Inflammatory macrophage treated with lipopolysaccharide for 4 hours (primary cell): Measurements from ENCODE around the gene SEPTIN10.

ENCODE experiments used
- DNase-seq: peaks from one replicate; pipeline ENCODE4 v3.0.0-alpha.2; 2020

The SEPTIN10 gene

DNA sequence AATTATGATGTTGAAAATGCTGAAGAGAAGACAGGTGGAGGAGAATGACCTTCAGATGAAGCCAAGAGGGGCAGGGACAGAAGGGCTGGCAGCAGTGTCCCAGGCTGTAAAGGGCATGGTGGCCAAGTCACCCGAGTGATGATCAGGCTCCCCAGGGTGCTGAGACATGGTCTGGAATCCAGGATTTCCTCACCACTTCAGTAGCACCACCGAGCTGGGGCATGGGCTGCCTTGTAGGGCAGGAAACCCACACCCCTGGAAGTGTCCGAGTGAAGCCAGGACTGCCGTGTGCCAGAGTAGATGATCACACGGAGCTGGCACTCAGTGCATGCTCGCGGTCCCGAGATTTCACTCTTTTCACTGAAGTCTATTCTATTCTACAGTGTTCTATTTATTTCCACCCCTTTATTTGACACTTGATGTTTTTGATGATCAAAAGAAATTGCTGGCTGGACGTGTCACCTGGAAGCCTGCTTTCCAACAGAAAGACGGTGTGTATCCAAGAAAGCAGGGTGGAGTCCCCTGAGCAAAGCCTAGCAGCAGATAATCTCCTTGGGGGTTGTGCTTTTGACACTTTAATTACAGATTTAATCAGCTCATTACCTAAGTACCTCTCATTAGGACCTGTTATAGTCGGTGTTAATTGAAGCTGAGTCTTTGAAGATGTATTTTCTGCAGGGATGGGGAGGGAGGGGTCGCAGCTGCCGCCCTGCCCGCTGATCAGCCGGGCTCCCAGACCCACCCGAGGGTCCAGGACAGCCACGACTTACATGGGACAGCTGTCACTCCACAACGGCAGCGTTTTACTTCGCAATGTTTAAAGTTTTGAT, 92.3 kb downstream of the SEPTIN10 start:
- DNase-seq, result no peak

DNA sequence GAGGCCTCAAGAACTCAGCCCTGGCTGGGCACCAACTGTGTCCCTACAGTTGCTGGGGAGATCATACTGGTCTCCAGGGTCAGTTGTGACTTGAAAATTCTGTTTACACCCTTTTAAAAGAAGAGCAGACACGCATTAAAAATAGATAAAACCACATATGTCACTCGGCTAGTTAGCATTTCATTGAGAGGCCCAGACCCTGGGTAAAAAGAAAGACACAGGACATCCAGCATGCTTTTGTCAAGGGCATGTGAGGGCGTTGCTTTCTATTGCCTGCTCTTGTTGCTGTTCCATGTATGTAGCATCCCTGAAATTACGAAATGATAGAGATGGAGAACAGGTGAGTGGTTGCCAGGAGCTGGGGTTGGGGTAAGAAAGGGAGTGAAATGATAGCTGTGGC, 94.3 kb downstream of the SEPTIN10 start:
- no peak for DNase-seq

DNA sequence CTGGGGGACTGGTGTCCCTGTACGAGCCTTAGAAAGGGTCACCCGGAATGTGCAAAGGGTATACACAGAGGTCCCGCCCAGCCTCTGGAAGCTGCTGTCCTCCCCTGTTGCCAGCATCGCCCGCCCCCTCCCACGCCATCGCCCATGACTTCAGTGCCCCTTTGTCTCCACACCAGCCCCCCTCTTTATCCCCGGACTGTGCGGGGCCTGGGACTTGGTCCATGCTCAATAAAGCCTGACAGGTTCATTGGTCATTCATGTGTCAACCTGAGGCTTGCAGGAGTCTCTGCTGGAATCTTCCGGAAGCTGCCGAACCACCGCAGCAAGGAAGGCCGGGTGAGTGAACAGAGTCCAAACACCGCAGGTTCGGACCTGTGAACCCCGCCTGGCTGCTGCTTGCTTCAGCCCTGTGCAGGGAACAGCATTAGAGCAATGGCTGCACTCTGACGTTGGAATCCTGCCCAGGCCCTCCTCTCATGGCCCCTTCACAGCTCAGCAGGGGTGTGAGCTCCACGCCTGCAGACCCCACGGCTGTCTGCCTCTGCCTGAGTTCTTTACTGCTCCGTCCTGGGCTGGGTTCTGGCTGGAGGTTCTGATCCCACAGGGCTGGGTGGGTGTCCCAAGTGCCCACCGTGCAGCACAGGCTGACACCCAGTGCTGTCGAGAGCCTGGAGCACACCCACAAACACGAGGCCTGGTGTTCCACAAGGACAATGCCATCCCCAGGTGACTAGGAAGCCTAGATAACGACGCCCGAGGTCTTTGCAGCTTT, 96.5 kb downstream of the SEPTIN10 start:
- DNase-seq, result no peak

DNA sequence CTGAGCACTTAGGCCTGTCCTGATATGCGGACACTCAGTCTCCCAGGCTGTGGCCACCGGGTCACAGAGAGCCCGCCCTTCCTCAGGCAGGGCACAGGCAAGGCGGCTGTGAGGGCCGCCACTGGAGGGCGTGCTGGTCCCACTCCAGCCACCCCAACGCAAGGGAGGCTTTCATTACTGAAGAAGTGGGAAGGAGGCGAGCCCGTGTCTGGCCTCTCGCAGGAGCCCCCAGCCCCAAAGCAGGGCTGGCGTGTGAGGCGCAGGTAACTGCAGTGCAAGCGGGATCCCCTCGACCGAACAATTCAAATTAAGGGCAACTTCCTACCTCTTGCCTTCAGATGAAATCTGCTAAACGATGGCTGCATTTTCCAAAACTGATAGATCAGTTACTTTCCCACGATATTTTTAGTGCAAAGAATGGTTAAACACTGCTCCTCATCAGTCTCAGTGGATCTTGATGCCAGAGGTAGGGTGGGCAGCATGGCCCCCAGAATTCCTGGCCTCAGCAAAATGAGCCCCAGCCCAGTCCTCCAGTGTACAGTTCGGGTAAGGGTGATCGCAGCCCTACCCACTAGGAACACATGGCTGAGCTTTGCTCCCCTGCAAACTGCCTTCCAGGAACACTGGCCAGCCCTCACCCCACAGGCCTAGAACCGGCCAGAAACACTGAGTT, 97.2 kb downstream of the SEPTIN10 start:
- DNase-seq, result peak; percentile 16

DNA sequence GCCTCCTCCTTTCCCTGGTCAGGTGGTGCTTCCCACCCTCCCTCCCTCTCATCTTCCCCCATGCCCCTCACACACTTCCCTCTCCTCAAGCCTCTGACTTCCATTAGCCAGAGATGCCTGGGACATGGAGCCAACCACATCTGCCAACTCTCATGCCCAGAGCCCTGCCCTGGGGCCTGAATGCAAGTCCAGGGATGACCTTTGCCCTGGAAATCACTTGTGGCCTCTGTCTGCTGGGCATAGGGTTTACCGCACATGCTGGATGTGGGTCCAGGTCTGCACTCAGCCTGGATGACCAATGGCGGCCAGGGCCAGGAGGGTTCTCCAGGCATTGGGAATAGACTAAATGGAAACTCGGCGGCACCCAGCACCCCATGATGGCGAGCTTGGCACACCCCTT, 98.9 kb downstream of the SEPTIN10 start:
- no peak for DNase-seq

- DNase-seq, result peak; percentile 32
Measured at GRCh38 chr2:109513749-109514588, 99.8 kb downstream of the SEPTIN10 start.

GRCh38 chr2:109513230-109513629, 100.5 kb downstream of the SEPTIN10 start:
- no peak for DNase-seq

- DNase-seq, result no peak
Measured at GRCh38 chr2:109512076-109512475, 101.7 kb downstream of the SEPTIN10 start.

GRCh38 chr2:109511168-109511567, 102.6 kb downstream of the SEPTIN10 start:
- DNase-seq, result no peak

GRCh38 chr2:109510136-109511028, 103.4 kb downstream of the SEPTIN10 start:
- peak; percentile 72 for DNase-seq

- DNase-seq, result no peak
Measured at GRCh38 chr2:109508556-109508955, 105.2 kb downstream of the SEPTIN10 start.

DNA sequence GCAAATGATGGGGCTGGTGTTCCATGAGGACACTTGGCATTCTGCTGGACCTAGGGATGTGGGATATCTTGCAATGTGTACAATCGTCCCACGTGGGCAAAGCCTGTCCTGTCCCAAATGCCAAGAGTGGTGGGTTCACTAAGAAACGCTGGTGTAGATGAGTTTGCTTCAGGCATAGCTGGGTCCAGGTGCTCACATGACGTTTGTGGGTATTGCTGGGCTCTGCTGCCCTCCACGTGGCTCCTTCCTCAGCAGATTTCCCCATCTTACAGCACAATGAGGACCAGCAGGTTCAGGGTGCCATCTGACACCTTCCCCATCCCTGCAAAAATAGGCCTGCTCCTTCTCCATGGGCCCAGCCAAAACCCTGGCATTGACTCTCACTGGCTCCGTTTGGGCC, 105.9 kb downstream of the SEPTIN10 start:
- no peak for DNase-seq

GRCh38 chr2:109507217-109507616, 106.5 kb downstream of the SEPTIN10 start:
- DNase-seq, result no peak

DNA sequence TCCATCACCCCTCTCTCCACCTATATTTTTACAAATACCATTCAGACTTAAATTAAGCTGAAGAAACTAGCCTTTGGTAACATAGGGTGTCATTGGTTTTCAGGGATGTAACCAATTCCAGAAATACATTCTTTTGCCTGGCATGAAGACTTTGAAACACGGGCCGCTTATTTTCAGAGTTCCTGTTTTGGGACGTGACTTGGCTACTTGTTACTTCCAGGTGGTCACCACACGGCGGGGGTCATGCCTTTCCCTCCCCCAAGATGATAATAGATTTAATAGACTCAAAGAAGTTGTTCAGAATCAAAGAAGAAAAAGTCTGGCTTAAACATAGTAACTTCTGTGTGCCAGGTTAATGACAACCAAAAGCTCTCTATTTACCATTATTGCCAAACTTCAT, 110.6 kb downstream of the SEPTIN10 start:
- DNase-seq, result no peak

DNA sequence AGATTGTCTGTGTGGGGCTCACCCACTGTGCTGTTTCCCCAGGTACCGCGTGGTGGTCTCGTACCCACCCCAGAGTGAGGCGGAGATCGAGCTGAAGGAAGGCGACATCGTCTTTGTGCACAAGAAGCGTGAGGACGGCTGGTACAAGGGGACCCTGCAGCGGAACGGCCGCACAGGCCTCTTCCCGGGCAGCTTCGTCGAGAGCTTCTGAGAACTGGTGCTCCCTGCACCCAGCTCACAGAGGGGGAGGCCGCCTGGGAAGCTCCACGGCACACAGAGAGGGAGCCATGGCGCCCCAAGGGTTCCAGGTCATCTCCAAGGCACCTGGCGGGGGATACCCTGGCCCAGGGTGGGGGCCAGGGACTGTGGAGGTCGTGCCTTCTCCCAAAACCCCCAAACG, 112.3 kb downstream of the SEPTIN10 start:
- DNase-seq, result no peak

DNA sequence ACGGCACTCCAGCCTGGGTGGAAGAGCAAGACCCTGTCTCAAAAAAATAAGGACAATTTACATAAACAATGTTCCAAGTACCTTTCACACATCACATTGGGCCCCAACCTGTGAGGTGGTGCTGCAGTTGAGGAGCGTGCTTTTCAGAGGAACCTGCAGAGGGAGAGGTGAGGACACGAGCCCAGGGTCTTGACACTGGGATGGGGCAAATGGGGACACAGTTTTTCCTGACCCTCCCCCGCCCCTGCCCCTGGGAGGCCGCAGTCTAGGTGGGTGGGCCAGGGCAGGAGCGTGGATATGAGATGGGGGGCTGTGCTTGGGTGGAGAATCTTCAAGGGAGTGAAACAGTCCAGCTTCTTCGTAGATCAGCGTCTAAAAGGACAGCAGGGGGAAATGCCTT, 112.9 kb downstream of the SEPTIN10 start:
- DNase-seq, result no peak

- DNase-seq, result no peak
Measured at GRCh38 chr2:109499566-109499965, 114.2 kb downstream of the SEPTIN10 start.

GRCh38 chr2:109498906-109499305, 114.9 kb downstream of the SEPTIN10 start:
- no peak for DNase-seq

- DNase-seq, result no peak
Measured at GRCh38 chr2:109497911-109498870, 115.6 kb downstream of the SEPTIN10 start.

DNA sequence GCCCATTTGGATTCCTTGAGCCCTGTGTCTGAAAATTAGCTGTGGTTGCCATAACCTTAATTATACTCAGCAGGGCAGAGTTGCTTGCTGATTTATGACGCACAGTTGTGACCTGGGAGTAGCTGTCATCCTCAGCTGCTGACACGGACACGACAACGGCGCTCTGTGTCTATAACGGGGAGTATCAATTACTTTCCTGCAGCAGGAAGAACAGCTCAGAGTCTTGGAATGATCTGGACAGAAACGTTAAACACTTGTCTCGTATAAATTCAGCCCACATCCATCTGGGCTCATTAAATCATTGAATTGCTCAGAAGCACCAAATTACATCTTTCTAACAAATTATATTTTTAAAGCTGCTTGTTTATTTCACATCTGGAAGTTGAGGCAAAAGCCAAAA, 116.3 kb downstream of the SEPTIN10 start:
- DNase-seq, result no peak
